Endothelial cell (in vitro differentiated cells): ENCODE data around the gene CARMIL3. TPM values are rescaled to one million over a fixed set of nuclear protein-coding genes. Genes with fewer than 3 reads are reported as not detected.
"Not testable (repeated sequence)": the region's sequence is repeated elsewhere in the genome, so short reads cannot be mapped to it uniquely, and the experiment has no call there.

ENCODE experiments used
- DNase-seq: peaks from one replicate; pipeline ENCODE4 v3.0.0; 2021; ENCODE audit warnings: low spot score
- H3K27ac Mint-ChIP-seq: one replicate; pipeline ENCODE4 v1.8.0; 2021; ENCODE audit warnings: mixed read lengths, inconsistent platforms; ENCODE audit not compliant: unreplicated experiment
- H3K27me3 Mint-ChIP-seq: one replicate; pipeline ENCODE4 v1.8.0; 2021; ENCODE audit warnings: mild to moderate bottlenecking, moderate library complexity, mixed read lengths, inconsistent platforms; ENCODE audit not compliant: unreplicated experiment
- H3K36me3 Mint-ChIP-seq: one replicate; pipeline ENCODE4 v1.8.0; 2021; ENCODE audit warnings: mild to moderate bottlenecking, low read depth, mixed read lengths, inconsistent platforms; ENCODE audit not compliant: unreplicated experiment
- H3K4me1 Mint-ChIP-seq: one replicate; pipeline ENCODE4 v1.8.0; 2021; ENCODE audit warnings: mild to moderate bottlenecking, mixed read lengths, inconsistent platforms; ENCODE audit not compliant: unreplicated experiment
- H3K4me3 Mint-ChIP-seq: one replicate; pipeline ENCODE4 v1.8.0; 2021; ENCODE audit warnings: mild to moderate bottlenecking, mixed read lengths, inconsistent platforms; ENCODE audit not compliant: unreplicated experiment
- H3K9me3 Mint-ChIP-seq: one replicate; pipeline ENCODE4 v1.8.0; 2021; ENCODE audit warnings: mixed read lengths, inconsistent platforms; ENCODE audit not compliant: unreplicated experiment
- CTCF ChIP-seq: fragments of 200-600 bp; sonication (generic); IDR thresholded peaks from one replicate; pipeline ENCODE4 v1.5.0; 2021; ENCODE audit warnings: antibody characterized with exemption; ENCODE audit not compliant: unreplicated experiment
- total RNA-seq: library from RNA; stranded (reverse); fragmentation: NEBNext Ultra II Directional; extraction: Animal tissue kit (Norgen Biotek cat#: 25700); gene quantifications from one replicate; pipeline ENCODE4 v1.2.1, GENCODE V29; 2021; ENCODE audit not compliant: unreplicated experiment

The CARMIL3 gene
- total RNA-seq, 1 donor from 2014 or later, result 1.4 TPM

- no peak for DNase-seq
- TF ChIP-seq CTCF, result no peak
- H3K9me3 Mint-ChIP-seq, result no peaks in the 10 kb centered on the region
- H3K4me3 Mint-ChIP-seq, result no peak overlapping the region
- peaks cover 3% of the 10 kb centered on the region for H3K4me1 Mint-ChIP-seq
- H3K27me3 Mint-ChIP-seq, result peaks cover 8% of the 10 kb centered on the region
- no peak overlapping the region for H3K27ac Mint-ChIP-seq
- peaks cover 32% of the 10 kb centered on the region for H3K36me3 Mint-ChIP-seq
These were observed 49.2 kb downstream of the CARMIL3 start for GRCh38 chr14:24100982-24101494.

- H3K36me3 Mint-ChIP-seq, result peaks cover 29% of the 10 kb centered on the region
- H3K4me3 Mint-ChIP-seq, result peak overlapping the region; percentile 25
- H3K4me1 Mint-ChIP-seq, result peaks cover 5% of the 10 kb centered on the region
- TF ChIP-seq CTCF, result no peak
- peaks cover 8% of the 10 kb centered on the region for H3K27me3 Mint-ChIP-seq
- DNase-seq, result no peak
- no peaks in the 10 kb centered on the region for H3K9me3 Mint-ChIP-seq
- no peak overlapping the region for H3K27ac Mint-ChIP-seq
These were observed 50.7 kb downstream of the CARMIL3 start for GRCh38 chr14:24102357-24103048.

GRCh38 chr14:24103451-24103850, 51.6 kb downstream of the CARMIL3 start:
- Mint-ChIP-seq H3K4me1 (peaks cover 5% of the 10 kb centered on the region), H3K4me3 (peak overlapping the region; percentile 56), H3K9me3 (no peaks in the 10 kb centered on the region), H3K36me3 (peaks cover 29% of the 10 kb centered on the region), H3K27ac (no peak overlapping the region), H3K27me3 (peaks cover 6% of the 10 kb centered on the region)
- no peak for TF ChIP-seq CTCF
- DNase-seq, result no peak

- not testable (repeated sequence) for H3K27ac Mint-ChIP-seq, H3K4me1 Mint-ChIP-seq, H3K27me3 Mint-ChIP-seq, H3K9me3 Mint-ChIP-seq, DNase-seq
- Mint-ChIP-seq H3K36me3 (peaks cover 29% of the 10 kb centered on the region), H3K4me3 (peak overlapping the region; percentile 29)
These were observed 53.9 kb downstream of the CARMIL3 start for GRCh38 chr14:24105609-24106239.

GRCh38 chr14:24106672-24107271, 55.0 kb downstream of the CARMIL3 start:
- no peak overlapping the region for H3K4me3 Mint-ChIP-seq
- no peaks in the 10 kb centered on the region for H3K9me3 Mint-ChIP-seq
- peaks cover 29% of the 10 kb centered on the region for H3K36me3 Mint-ChIP-seq
- peaks cover 8% of the 10 kb centered on the region for H3K4me1 Mint-ChIP-seq
- H3K27ac Mint-ChIP-seq, result no peak overlapping the region
- peaks cover 6% of the 10 kb centered on the region for H3K27me3 Mint-ChIP-seq
- DNase-seq, result no peak
- TF ChIP-seq CTCF, result no peak
